ENCODE measurements around the gene FAM20C. TPM values are rescaled to one million over a fixed set of nuclear protein-coding genes. Genes with fewer than 3 reads are reported as not detected.

The FAM20C gene
- total RNA-seq, 1 experiment from 2014 or later, result 35.8 TPM

- no peak overlapping the region for H3K27ac ChIP-seq (ENCODE audit: low read depth, low read length, poor library complexity, severe bottlenecking)
- intact Hi-C loops (cut with micrococcal nuclease; ENCODE audit: unreplicated experiment), result no loop called here
- no peaks in the 10 kb centered on the region for H3K9me3 ChIP-seq (ENCODE audit: low read depth, low read length, poor library complexity, severe bottlenecking)
- ChIA-PET POLR2A (ENCODE audit: low non-redundant PET) (no interaction called here), CTCF (no interaction called here)
- H3K4me3 ChIP-seq (ENCODE audit: low read depth, low read length, poor library complexity, severe bottlenecking), result no peak overlapping the region
- DNase-seq (ENCODE audit: low spot score), result no peak
- H3K27me3 ChIP-seq (replicated peaks; ENCODE audit: insufficient read depth, low read depth, low read length, poor library complexity), result peaks cover 22% of the 10 kb centered on the region
- no peaks in the 10 kb centered on the region for H3K36me3 ChIP-seq (ENCODE audit: insufficient read depth, low read length, poor library complexity, severe bottlenecking)
- no peaks in the 10 kb centered on the region for H3K4me1 ChIP-seq (ENCODE audit: insufficient read depth, low read length, poor library complexity, severe bottlenecking)
- TF ChIP-seq, protein P1, sequence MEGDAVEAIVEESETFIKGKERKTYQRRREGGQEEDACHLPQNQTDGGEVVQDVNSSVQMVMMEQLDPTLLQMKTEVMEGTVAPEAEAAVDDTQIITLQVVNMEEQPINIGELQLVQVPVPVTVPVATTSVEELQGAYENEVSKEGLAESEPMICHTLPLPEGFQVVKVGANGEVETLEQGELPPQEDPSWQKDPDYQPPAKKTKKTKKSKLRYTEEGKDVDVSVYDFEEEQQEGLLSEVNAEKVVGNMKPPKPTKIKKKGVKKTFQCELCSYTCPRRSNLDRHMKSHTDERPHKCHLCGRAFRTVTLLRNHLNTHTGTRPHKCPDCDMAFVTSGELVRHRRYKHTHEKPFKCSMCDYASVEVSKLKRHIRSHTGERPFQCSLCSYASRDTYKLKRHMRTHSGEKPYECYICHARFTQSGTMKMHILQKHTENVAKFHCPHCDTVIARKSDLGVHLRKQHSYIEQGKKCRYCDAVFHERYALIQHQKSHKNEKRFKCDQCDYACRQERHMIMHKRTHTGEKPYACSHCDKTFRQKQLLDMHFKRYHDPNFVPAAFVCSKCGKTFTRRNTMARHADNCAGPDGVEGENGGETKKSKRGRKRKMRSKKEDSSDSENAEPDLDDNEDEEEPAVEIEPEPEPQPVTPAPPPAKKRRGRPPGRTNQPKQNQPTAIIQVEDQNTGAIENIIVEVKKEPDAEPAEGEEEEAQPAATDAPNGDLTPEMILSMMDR (conservative IDR thresholded peaks at IDR 0.05; ENCODE audit: low read depth, low read length), result no peak
- TF ChIP-seq EZH2 (IDR thresholded peaks at IDR 0.05; ENCODE audit: borderline replicate concordance, low read depth, low read length, poor library complexity, severe bottlenecking), result no peak
- BruUV-seq (replicated peaks), result no TSS peak
Observed at GRCh38 chr7:297611-298374, 105.4 kb downstream of the FAM20C start.

- Histone ChIP-seq H3K9me3 (ENCODE audit: low read depth, low read length, poor library complexity, severe bottlenecking) (no peaks in the 10 kb centered on the region), H3K27ac (ENCODE audit: low read depth, low read length, poor library complexity, severe bottlenecking) (no peak overlapping the region), H3K27me3 (replicated peaks; ENCODE audit: insufficient read depth, low read depth, low read length, poor library complexity) (peaks cover 17% of the 10 kb centered on the region), H3K4me1 (ENCODE audit: insufficient read depth, low read length, poor library complexity, severe bottlenecking) (no peaks in the 10 kb centered on the region), H3K36me3 (ENCODE audit: insufficient read depth, low read length, poor library complexity, severe bottlenecking) (no peaks in the 10 kb centered on the region), H3K4me3 (ENCODE audit: low read depth, low read length, poor library complexity, severe bottlenecking) (no peak overlapping the region)
- intact Hi-C loops (cut with micrococcal nuclease; ENCODE audit: unreplicated experiment), result no loop called here
- ChIA-PET CTCF (interaction anchor here (0.6 kb wide), 1 partner anchor 50 kb away, joined by 3 read pairs; no protein-coding TSS in a partner anchor), POLR2A (ENCODE audit: low non-redundant PET) (no interaction called here)
- DNase-seq (ENCODE audit: low spot score), result no peak
- no TSS peak for BruUV-seq (replicated peaks)
- TF ChIP-seq EZH2 (IDR thresholded peaks at IDR 0.05; ENCODE audit: borderline replicate concordance, low read depth, low read length, poor library complexity, severe bottlenecking), result no peak
- TF ChIP-seq, protein P1 (conservative IDR thresholded peaks at IDR 0.05; ENCODE audit: low read depth, low read length), result no peak
Observed at GRCh38 chr7:298375-298702, 106.0 kb downstream of the FAM20C start.

GRCh38 chr7:298743-299142 lies 106.4 kb downstream of the FAM20C start:
- no TSS peak for BruUV-seq (replicated peaks)
- CTCF ChIA-PET, result interaction anchor here (0.6 kb wide), 1 partner anchor 50 kb away, joined by 3 read pairs; no protein-coding TSS in a partner anchor
- Histone ChIP-seq H3K27ac (ENCODE audit: low read depth, low read length, poor library complexity, severe bottlenecking) (no peak overlapping the region), H3K36me3 (ENCODE audit: insufficient read depth, low read length, poor library complexity, severe bottlenecking) (no peaks in the 10 kb centered on the region), H3K27me3 (replicated peaks; ENCODE audit: insufficient read depth, low read depth, low read length, poor library complexity) (peaks cover 13% of the 10 kb centered on the region), H3K4me1 (ENCODE audit: insufficient read depth, low read length, poor library complexity, severe bottlenecking) (no peaks in the 10 kb centered on the region), H3K9me3 (ENCODE audit: low read depth, low read length, poor library complexity, severe bottlenecking) (no peaks in the 10 kb centered on the region), H3K4me3 (ENCODE audit: low read depth, low read length, poor library complexity, severe bottlenecking) (no peak overlapping the region)
- intact Hi-C loops (cut with micrococcal nuclease; ENCODE audit: unreplicated experiment), result no loop called here
- TF ChIP-seq, protein P1 (conservative IDR thresholded peaks at IDR 0.05; ENCODE audit: low read depth, low read length), result no peak
- no peak for TF ChIP-seq EZH2 (IDR thresholded peaks at IDR 0.05; ENCODE audit: borderline replicate concordance, low read depth, low read length, poor library complexity, severe bottlenecking)
- no peak for DNase-seq (ENCODE audit: low spot score)
- POLR2A ChIA-PET (ENCODE audit: low non-redundant PET), result no interaction called here

Measured in A673 (cell line).